GM21515 (cell line): ENCODE measurements around the gene ARHGEF6.

Experiments used
- ATAC-seq: cut with Tn5 transposase; IDR thresholded peaks from one replicate; pipeline ENCODE4 v1.9.1; 2021; ENCODE audit not compliant: unreplicated experiment

The ARHGEF6 gene

DNA sequence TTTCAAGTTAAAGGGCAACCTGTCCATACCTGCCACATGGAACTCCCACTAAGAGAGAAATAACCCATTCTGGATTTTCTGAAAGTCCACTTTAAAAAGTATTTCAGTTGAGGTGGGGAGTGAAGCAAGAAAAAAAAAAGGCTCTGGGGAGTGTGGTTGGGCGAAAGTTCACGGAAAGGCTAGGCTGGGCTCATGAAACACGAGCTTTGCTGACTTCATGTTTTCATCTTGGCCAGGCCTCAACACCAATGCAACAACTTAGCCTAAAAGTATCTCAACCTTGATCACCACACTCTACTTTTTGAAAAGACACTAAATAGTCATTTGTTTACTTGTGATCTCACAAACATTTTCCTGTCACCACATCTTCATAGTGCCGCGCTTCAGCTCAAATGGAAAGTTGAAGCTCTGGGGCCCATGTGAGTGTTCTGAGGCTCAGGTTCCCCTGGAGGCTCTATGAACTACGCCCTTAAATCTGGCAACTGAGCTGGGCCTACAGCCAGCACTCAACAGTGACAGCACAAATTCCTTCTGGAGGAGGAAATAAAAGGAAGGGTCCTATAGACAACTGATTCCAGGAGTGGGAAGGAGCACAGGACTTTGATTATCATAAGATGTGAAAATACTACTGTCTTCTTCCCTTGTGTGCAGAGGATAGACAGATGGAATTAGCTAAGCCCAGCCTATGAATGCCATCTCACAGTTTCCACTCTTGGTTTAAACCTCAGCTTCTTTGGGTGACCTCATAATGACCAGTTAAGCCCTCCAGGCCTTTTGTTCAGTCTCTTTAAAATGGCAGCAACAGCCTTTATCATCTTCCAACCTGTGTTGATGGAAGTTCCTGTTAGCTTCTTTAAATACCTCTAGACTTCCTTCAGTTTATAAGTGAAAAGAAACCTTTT, 127.7 kb downstream of the ARHGEF6 start:
- no peak for ATAC-seq

GRCh38 chrX:136650811-136651210, 129.9 kb downstream of the ARHGEF6 start:
- no peak for ATAC-seq

GRCh38 chrX:136647677-136648360, 132.9 kb downstream of the ARHGEF6 start, which contains the start of gene CD40LG:
CD40LG (plus strand) TSS chrX:136648158; CDS start chrX:136648249, 91 bp downstream.
- ATAC-seq: no peak

- ATAC-seq: no peak
Observed at GRCh38 chrX:136646602-136647239, 134.0 kb downstream of the ARHGEF6 start.

GRCh38 chrX:136643243-136643642, 137.5 kb downstream of the ARHGEF6 start:
- no peak for ATAC-seq

GRCh38 chrX:136639506-136640176, 141.1 kb downstream of the ARHGEF6 start:
- ATAC-seq: no peak

GRCh38 chrX:136636121-136636520, 144.6 kb downstream of the ARHGEF6 start:
- ATAC-seq: no peak

- no peak for ATAC-seq
Observed at GRCh38 chrX:136635235-136635634, 145.5 kb downstream of the ARHGEF6 start.

- no peak for ATAC-seq
Observed at GRCh38 chrX:136630881-136631280, 149.9 kb downstream of the ARHGEF6 start.

GRCh38 chrX:136629084-136629750, 151.5 kb downstream of the ARHGEF6 start:
- no peak for ATAC-seq

GRCh38 chrX:136627409-136627808, 153.3 kb downstream of the ARHGEF6 start:
- ATAC-seq: no peak

GRCh38 chrX:136626891-136627290, 153.8 kb downstream of the ARHGEF6 start:
- no peak for ATAC-seq

- ATAC-seq: no peak
Observed at GRCh38 chrX:136626237-136626636, 154.5 kb downstream of the ARHGEF6 start.

- no peak for ATAC-seq
Observed at GRCh38 chrX:136625246-136625645, 155.5 kb downstream of the ARHGEF6 start.

DNA sequence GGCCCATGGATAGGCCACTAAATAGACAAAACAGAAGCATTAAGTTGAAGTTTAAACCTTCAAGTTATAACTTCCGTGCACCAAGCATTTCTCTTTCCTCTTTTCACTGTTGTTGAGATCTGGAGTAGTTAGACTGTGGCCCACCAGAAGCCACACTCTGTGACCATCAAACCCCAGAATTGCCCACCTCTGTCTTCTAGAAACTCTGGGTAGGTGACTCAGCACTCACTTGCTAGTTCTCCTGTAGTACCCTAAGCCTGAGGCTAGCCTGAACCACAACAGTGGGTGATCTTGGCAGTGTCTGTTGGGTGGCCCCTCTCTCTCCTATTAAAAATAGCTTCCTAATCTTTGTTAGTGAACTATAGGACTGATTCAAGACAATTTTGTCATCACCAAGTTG, 157.3 kb downstream of the ARHGEF6 start:
- no peak for ATAC-seq

GRCh38 chrX:136622568-136622967, 158.2 kb downstream of the ARHGEF6 start:
- ATAC-seq: no peak

- no peak for ATAC-seq
Observed at GRCh38 chrX:136620780-136621179, 160.0 kb downstream of the ARHGEF6 start.

DNA sequence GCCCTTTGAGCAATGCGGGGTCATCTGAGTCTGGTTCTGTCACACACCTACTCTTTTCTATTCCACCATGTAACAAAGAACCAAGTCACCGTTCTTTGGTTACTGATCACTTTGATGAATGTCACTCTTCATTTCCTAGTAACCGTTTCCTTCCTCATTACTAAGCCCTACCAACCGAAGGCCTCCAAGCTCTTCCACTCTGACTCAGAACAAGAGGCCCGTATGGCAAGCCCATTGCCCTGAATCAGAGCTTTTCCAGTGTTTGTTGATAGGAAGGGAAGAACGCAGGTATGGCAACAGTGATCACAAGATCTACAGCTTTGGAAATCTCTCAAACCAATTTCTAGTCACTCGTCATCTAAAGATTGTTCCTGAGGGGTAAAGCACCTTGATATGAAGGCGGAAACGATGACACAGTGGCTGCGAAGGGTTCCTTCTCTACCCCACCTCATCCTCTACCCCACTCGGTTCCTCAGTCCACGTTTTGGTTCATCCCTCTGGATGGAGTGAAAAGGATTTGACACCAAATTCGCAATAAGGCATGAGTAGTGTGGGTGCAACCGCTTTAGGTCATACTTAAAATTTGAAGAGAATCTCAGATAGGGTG, 160.7 kb downstream of the ARHGEF6 start:
- ATAC-seq: no peak

DNA sequence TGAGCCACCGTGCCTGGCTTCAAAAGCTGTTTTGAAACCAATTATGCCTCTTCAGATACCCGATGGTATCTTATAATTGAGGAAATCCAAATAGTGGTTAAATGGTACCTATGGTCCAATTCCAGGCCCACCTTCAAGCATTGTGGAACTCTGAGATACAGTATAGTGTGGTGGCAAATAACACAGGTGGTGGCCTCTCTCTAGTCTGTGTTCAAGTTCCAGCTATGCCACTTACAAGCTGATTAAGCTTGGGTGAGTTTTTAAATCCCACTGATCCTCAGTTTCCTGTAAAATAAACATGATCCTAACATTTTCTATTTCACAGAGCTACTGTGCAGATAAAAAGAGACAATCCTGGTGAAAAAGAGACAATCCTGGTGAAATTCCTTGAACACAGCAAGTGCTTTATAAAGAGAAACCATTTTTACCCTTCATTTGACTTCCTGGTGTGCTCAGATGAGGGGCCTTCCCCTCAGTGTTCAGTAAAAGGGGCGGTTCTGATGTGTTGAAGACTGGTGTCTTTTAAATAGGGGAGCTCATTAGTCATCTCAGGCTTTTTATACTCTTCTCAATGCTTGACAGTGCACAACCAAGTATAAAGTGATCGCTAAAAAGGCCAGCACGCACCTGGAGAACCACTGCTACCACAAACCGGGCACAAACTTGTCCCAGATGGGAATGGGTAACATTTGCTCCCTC, 163.6 kb downstream of the ARHGEF6 start:
- peak; percentile 92 for ATAC-seq
